ENCODE results near the gene MED1. TPM values are rescaled to one million over a fixed set of nuclear protein-coding genes. Genes with fewer than 3 reads are reported as not detected.

Gene MED1
- total RNA-seq, 1 experiment from 2014 or later = 58.9 TPM

- peaks cover 10% of the 10 kb centered on the region; the same call in 1 of the 2 replicates for H3K4me1 ChIP-seq
- peaks cover 12% of the 10 kb centered on the region for H3K4me1 Mint-ChIP-seq (ENCODE audit: low read depth, unreplicated experiment)
- no TSS peak for BruUV-seq (replicated peaks)
- H3K9me3 Mint-ChIP-seq (ENCODE audit: unreplicated experiment) = no peaks in the 10 kb centered on the region
- DNase-seq = no peak
- intact Hi-C loops (cut with micrococcal nuclease; ENCODE audit: unreplicated experiment) = loop anchor here (5.0 kb wide), 2 partner anchors 49 to 121 kb away; partner anchors contain the start of gene MED1
- no peak for TF ChIP-seq CTCF (IDR thresholded peaks at IDR 0.05; ENCODE audit: insufficient read depth in 1 of 2, low read depth in 1 of 2, low read length in 1 of 2, severe bottlenecking in 1 of 2, unreplicated experiment in 1 of 2)
- no peaks in the 10 kb centered on the region for H3K9me3 ChIP-seq
- H3K4me3 Mint-ChIP-seq (ENCODE audit: unreplicated experiment) = peak overlapping the region; percentile 99
- peaks cover 47% of the 10 kb centered on the region for H3K36me3 Mint-ChIP-seq (ENCODE audit: insufficient read depth, unreplicated experiment)
- no peaks in the 10 kb centered on the region; the same call in 1 of the 2 replicates for H3K36me3 ChIP-seq (ENCODE audit: control insufficient read depth, insufficient read depth, low read length)
- no peaks in the 10 kb centered on the region for H3K27me3 Mint-ChIP-seq (ENCODE audit: insufficient read depth, unreplicated experiment)
- H3K4me3 ChIP-seq (ENCODE audit: low read depth, low read length) = no peak overlapping the region
- no peaks in the 10 kb centered on the region for H3K27me3 ChIP-seq (replicated peaks; ENCODE audit: control insufficient read depth, insufficient read depth, low read length)
- peak overlapping the region; percentile 81 for H3K27ac Mint-ChIP-seq (ENCODE audit: unreplicated experiment)
- CTCF ChIA-PET = interaction anchor here (1.1 to 1.2 kb wide), 2 partner anchors 159 to 218 kb away, joined by 4 to 10 read pairs; no protein-coding TSS in a partner anchor
- POLR2A ChIA-PET = interaction anchor here (1.5 kb wide), 2 partner anchors 48 to 58 kb away, joined by 3 to 7 read pairs; partner anchors contain the start of gene CDK12
Measured at GRCh38 chr17:39402890-39403605, 48.0 kb downstream of the MED1 start.

GRCh38 chr17:39402244-39402889, 48.7 kb downstream of the MED1 start:
- Histone ChIP-seq H3K27me3 (replicated peaks; ENCODE audit: control insufficient read depth, insufficient read depth, low read length) (no peaks in the 10 kb centered on the region), H3K4me3 (ENCODE audit: low read depth, low read length) (peak overlapping the region; percentile 100), H3K9me3 (no peaks in the 10 kb centered on the region), H3K36me3 (ENCODE audit: control insufficient read depth, insufficient read depth, low read length) (no peaks in the 10 kb centered on the region; the same call in 1 of the 2 replicates), H3K4me1 (peaks cover 10% of the 10 kb centered on the region; the same call in 1 of the 2 replicates)
- no TSS peak for BruUV-seq (replicated peaks)
- H3K27me3 Mint-ChIP-seq (ENCODE audit: insufficient read depth, unreplicated experiment) = no peaks in the 10 kb centered on the region
- ChIA-PET POLR2A (interaction anchor here (1.5 kb wide), 2 partner anchors 49 to 59 kb away, joined by 3 to 7 read pairs; partner anchors contain the start of gene CDK12), CTCF (interaction anchor here (0.6 to 1.2 kb wide), 2 partner anchors 80 to 158 kb away, joined by 3 to 4 read pairs; no protein-coding TSS in a partner anchor)
- H3K9me3 Mint-ChIP-seq (ENCODE audit: unreplicated experiment) = no peaks in the 10 kb centered on the region
- H3K4me1 Mint-ChIP-seq (ENCODE audit: low read depth, unreplicated experiment) = peaks cover 12% of the 10 kb centered on the region
- H3K4me3 Mint-ChIP-seq (ENCODE audit: unreplicated experiment) = peak overlapping the region; percentile 99
- intact Hi-C loops (cut with micrococcal nuclease; ENCODE audit: unreplicated experiment) = loop anchor here (5.0 kb wide), 2 partner anchors 50 to 120 kb away; partner anchors contain the start of gene MED1
- DNase-seq = peak; percentile 94 to 97
- peaks cover 40% of the 10 kb centered on the region for H3K36me3 Mint-ChIP-seq (ENCODE audit: insufficient read depth, unreplicated experiment)
- H3K27ac Mint-ChIP-seq (ENCODE audit: unreplicated experiment) = peak overlapping the region; percentile 81
- TF ChIP-seq CTCF (IDR thresholded peaks at IDR 0.05; ENCODE audit: insufficient read depth in 1 of 2, low read depth in 1 of 2, low read length in 1 of 2, severe bottlenecking in 1 of 2, unreplicated experiment in 1 of 2) = no peak

All from Caco-2 (cell line).